A673 (cell line): ENCODE results near the gene NR0B2. TPM values are rescaled to one million over a fixed set of nuclear protein-coding genes. Genes with fewer than 3 reads are reported as not detected.

Experiments
- BruUV-seq: library from RNA; stranded (reverse); fragments of 400-500 nt; replicated peaks from 2 replicates; lab custom pipeline; 2021; lab: Mats Ljungman, UMichigan
- CTCF ChIA-PET: fragments of 300-600 bp; sonication (Branson Sonifier 250); formaldehyde crosslinking; loops from one replicate; lab custom pipeline; 2022; ENCODE audit warnings: antibody characterized with exemption; lab: Charles Lee
- POLR2A ChIA-PET: fragments of 300-600 bp; sonication (Branson Sonifier 250); formaldehyde crosslinking; loops from one replicate; lab custom pipeline; 2022; ENCODE audit warnings: antibody characterized with exemption; ENCODE audit not compliant: low non-redundant PET; lab: Charles Lee
- DNase-seq: peaks from one replicate; pipeline ENCODE4 v3.0.0-alpha.2; 2015; ENCODE audit warnings: low spot score
- H3K27ac ChIP-seq: fragments of 200-600 bp; sonication (generic); 2 replicates; pipeline ENCODE4 v1.5.1; 2016; ENCODE audit warnings: mixed run types, low read depth, mild to moderate bottlenecking, mixed read lengths, antibody characterized with exemption, low read length; ENCODE audit not compliant: poor library complexity, severe bottlenecking
- H3K27me3 ChIP-seq: fragments of 200-600 bp; sonication (generic); replicated peaks from 2 replicates; pipeline ENCODE4 v1.6.1; 2017; ENCODE audit warnings: mixed run types, low read depth, mild to moderate bottlenecking, mixed read lengths, antibody characterized with exemption, low read length; ENCODE audit not compliant: insufficient read depth, poor library complexity
- H3K36me3 ChIP-seq: fragments of 200-600 bp; sonication (generic); 2 replicates; pipeline ENCODE4 v1.6.1; 2016; ENCODE audit warnings: mixed run types, mild to moderate bottlenecking, mixed read lengths, antibody characterized with exemption, low read length; ENCODE audit not compliant: insufficient read depth, poor library complexity, severe bottlenecking
- H3K4me1 ChIP-seq: fragments of 200-600 bp; sonication (generic); 2 replicates; pipeline ENCODE4 v1.6.1; 2017; ENCODE audit warnings: mixed run types, mild to moderate bottlenecking, mixed read lengths, antibody characterized with exemption, low read length; ENCODE audit not compliant: insufficient read depth, poor library complexity, severe bottlenecking
- H3K4me3 ChIP-seq: fragments of 200-600 bp; sonication (generic); 2 replicates; pipeline ENCODE4 v1.5.1; 2016; ENCODE audit warnings: low read depth, mixed run types, mild to moderate bottlenecking, mixed read lengths, low read length; ENCODE audit not compliant: poor library complexity, severe bottlenecking
- H3K9me3 ChIP-seq: fragments of 200-600 bp; sonication (generic); 2 replicates; pipeline ENCODE4 v1.6.1; 2016; ENCODE audit warnings: mixed run types, low read depth, mild to moderate bottlenecking, mixed read lengths, antibody characterized with exemption, low read length; ENCODE audit not compliant: poor library complexity, severe bottlenecking
- CTCF ChIP-seq: fragments of 300-800, 200-600 bp; sonication (generic); conservative IDR thresholded peaks from 2 replicates; pipeline ENCODE4 v1.5.1; 2017; ENCODE audit warnings: low read depth, mild to moderate bottlenecking, antibody characterized with exemption, low read length, moderate library complexity, mixed read lengths
- EZH2 ChIP-seq: fragments of 200-600 bp; sonication (generic); IDR thresholded peaks from 2 replicates; pipeline ENCODE4 v1.6.1; 2017; ENCODE audit warnings: borderline replicate concordance, low read depth, mild to moderate bottlenecking, mixed read lengths, antibody characterized with exemption, low read length; ENCODE audit not compliant: poor library complexity, severe bottlenecking
- intact Hi-C: fragments of 100-400 bp; cut with micrococcal nuclease; formaldehyde crosslinking; loops from one replicate; pipeline ENCODE4 v1.10.0; 2022; ENCODE audit not compliant: unreplicated experiment
- total RNA-seq: library from RNA; stranded (reverse); gene quantifications from 2 replicates; pipeline ENCODE4 v1.2.3, GENCODE V29; 2021

NR0B2 gene
- total RNA-seq, 1 experiment from 2014 or later, result not detected

DNA sequence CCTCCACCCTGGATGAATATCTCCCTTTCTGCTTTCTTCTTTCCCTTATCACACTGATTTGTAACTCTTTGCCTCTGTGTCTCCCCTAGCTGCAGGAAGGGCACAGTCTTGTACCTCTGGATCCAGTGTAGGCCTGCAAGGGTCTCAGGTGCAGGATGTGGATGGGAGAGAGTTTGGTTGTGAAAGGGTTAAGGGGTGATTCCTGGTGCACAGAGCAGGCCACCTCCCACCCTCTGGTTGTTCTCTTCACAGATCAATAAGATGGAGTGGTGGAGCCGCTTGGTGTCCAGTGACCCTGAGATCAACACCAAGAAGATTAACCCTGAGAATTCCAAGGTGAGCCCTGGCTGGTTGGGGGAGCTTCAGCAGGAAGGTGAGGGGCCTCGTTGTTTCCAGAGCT lies 31.4 kb upstream of the NR0B2 start:
- no peak for DNase-seq
- H3K4me3 ChIP-seq, result no peak overlapping the region
- no peaks in the 10 kb centered on the region for H3K9me3 ChIP-seq
- intact Hi-C loops, result no loop called here
- H3K36me3 ChIP-seq, result peaks cover 54% of the 10 kb centered on the region
- TF ChIP-seq CTCF (no peak), EZH2 (no peak)
- ChIA-PET POLR2A (no interaction called here), CTCF (no interaction called here)
- H3K27me3 ChIP-seq, result no peaks in the 10 kb centered on the region
- no peak overlapping the region for H3K27ac ChIP-seq
- H3K4me1 ChIP-seq, result no peaks in the 10 kb centered on the region
- BruUV-seq, result no TSS peak

GRCh38 chr1:26942656-26943055 lies 28.9 kb upstream of the NR0B2 start:
- DNase-seq, result no peak
- Histone ChIP-seq H3K27ac (no peak overlapping the region), H3K4me1 (no peaks in the 10 kb centered on the region), H3K27me3 (no peaks in the 10 kb centered on the region), H3K4me3 (no peak overlapping the region), H3K36me3 (peaks cover 61% of the 10 kb centered on the region), H3K9me3 (no peaks in the 10 kb centered on the region)
- ChIA-PET POLR2A (no interaction called here), CTCF (no interaction called here)
- intact Hi-C loops, result no loop called here
- no TSS peak for BruUV-seq
- TF ChIP-seq EZH2 (no peak), CTCF (no peak)

GRCh38 chr1:26941311-26941710 lies 27.5 kb upstream of the NR0B2 start:
- ChIA-PET POLR2A (no interaction called here), CTCF (no interaction called here)
- no peak for DNase-seq
- no TSS peak for BruUV-seq
- no peaks in the 10 kb centered on the region for H3K27me3 ChIP-seq
- no peak overlapping the region for H3K27ac ChIP-seq
- H3K4me3 ChIP-seq, result no peak overlapping the region
- H3K9me3 ChIP-seq, result no peaks in the 10 kb centered on the region
- peaks cover 60% of the 10 kb centered on the region for H3K36me3 ChIP-seq
- no peaks in the 10 kb centered on the region for H3K4me1 ChIP-seq
- TF ChIP-seq EZH2, result no peak
- no peak for TF ChIP-seq CTCF
- intact Hi-C loops, result no loop called here
